K562 (cell line): ENCODE data around the gene MYCBP2. TPM values are rescaled to one million over a fixed set of nuclear protein-coding genes. Genes with fewer than 3 reads are reported as not detected.

Experiments
- CC2D1A ChIP-seq: fragments of 450-650 bp; IDR thresholded peaks from 2 replicates; pipeline ENCODE4 v1.6.1; 2017; ENCODE audit warnings: mild to moderate bottlenecking
- CHD1 ChIP-seq: fragments of 200-600 bp; sonication (generic); IDR thresholded peaks from one replicate; pipeline ENCODE4 v1.6.1; 2012; ENCODE audit warnings: mild to moderate bottlenecking, moderate library complexity, low read length, inconsistent platforms
- CTBP1 ChIP-seq: fragments of 450-650 bp; IDR thresholded peaks from 2 replicates; pipeline ENCODE4 v1.6.1; 2016; ENCODE audit warnings: borderline replicate concordance
- CXXC5 ChIP-seq: fragments of 250-450 bp; sonication (Bioruptor Pico); IDR thresholded peaks from 2 replicates; pipeline ENCODE4 v1.8.0; 2022; ENCODE audit warnings: inconsistent platforms, mild to moderate bottlenecking, moderate library complexity
- FOS ChIP-seq: IDR thresholded peaks from 3 replicates; pipeline ENCODE4 v1.6.1; 2011; ENCODE audit not compliant: insufficient read length; ENCODE audit errors: extremely low read depth
- HCFC1 ChIP-seq: IDR thresholded peaks from 2 replicates; pipeline ENCODE4 v1.6.1; 2012; ENCODE audit warnings: low read depth, low read length, improper control_type of control experiment
- HEY1 ChIP-seq: fragments of 250-450 bp; sonication (Bioruptor Pico); IDR thresholded peaks from 2 replicates; pipeline ENCODE4 v1.5.0; 2020; ENCODE audit warnings: mild to moderate bottlenecking, moderate library complexity, borderline replicate concordance
- MTF1 ChIP-seq: fragments of 250-450 bp; sonication (Bioruptor Pico); IDR thresholded peaks from 2 replicates; pipeline ENCODE4 v1.9.0; 2021; ENCODE audit warnings: moderate library complexity, mild to moderate bottlenecking, inconsistent platforms, borderline replicate concordance
- PHF20 ChIP-seq: fragments of 450-650 bp; IDR thresholded peaks from 2 replicates; pipeline ENCODE4 v1.6.1; 2018; ENCODE audit not compliant: partially characterized antibody
- PHTF2 ChIP-seq: fragments of 250-450 bp; sonication (Bioruptor Pico); IDR thresholded peaks from 2 replicates; pipeline ENCODE4 v1.5.0; 2021; ENCODE audit warnings: mild to moderate bottlenecking
- POLR2H ChIP-seq: IDR thresholded peaks from 2 replicates; pipeline ENCODE4 v1.6.1; 2016; ENCODE audit warnings: missing genetic modification characterization, low read depth, mild to moderate bottlenecking, control low read depth, missing compliant biosample characterization, moderate library complexity
- RBBP5 ChIP-seq: fragments of 200-600 bp; sonication (generic); IDR thresholded peaks from 2 replicates; pipeline ENCODE4 v1.6.1; 2012; ENCODE audit warnings: borderline replicate concordance, mild to moderate bottlenecking, low read length, control low read depth, inconsistent platforms; ENCODE audit not compliant: insufficient read depth, poor library complexity, severe bottlenecking
- RBFOX2 ChIP-seq: fragments of 200-400 bp; formaldehyde crosslinking; IDR thresholded peaks from 2 replicates; pipeline ENCODE4 v1.6.1; 2017; ENCODE audit warnings: low read depth, mild to moderate bottlenecking, low read length, moderate library complexity
- TEAD1 ChIP-seq, 2 experiments: fragments of 450-650 bp in 1 of 2; sonication (generic) in 1 of 2; formaldehyde crosslinking; IDR thresholded peaks; 2 replicates each; pipeline versions ENCODE4 v1.4.0 to v1.8.0; 2020 to 2022; ENCODE audit warnings: mild to moderate bottlenecking in 2 of 2, missing genetic modification reagents in 1 of 2
- TRIM28 ChIP-seq: fragments of 450-650 bp; IDR thresholded peaks from 2 replicates; pipeline ENCODE4 v1.6.1; 2017
- ZNF12 ChIP-seq: sonication (generic); formaldehyde crosslinking; IDR thresholded peaks from 2 replicates; pipeline ENCODE4 v1.4.0; 2020; ENCODE audit warnings: mild to moderate bottlenecking, missing genetic modification reagents
- ZNF41 ChIP-seq: fragments of 250-450 bp; sonication (Bioruptor Pico); conservative IDR thresholded peaks from 2 replicates; pipeline ENCODE4 v1.4.0; 2020; ENCODE audit warnings: mild to moderate bottlenecking
- ZNF696 ChIP-seq: fragments of 250-450 bp; sonication (Bioruptor Pico); conservative IDR thresholded peaks from 2 replicates; pipeline ENCODE4 v1.4.0; 2020; ENCODE audit warnings: mild to moderate bottlenecking, moderate library complexity
- polyA plus RNA-seq, 8 experiments: library from polyadenylated mRNA; depleted of rRNA in 4 of 8; stranded (reverse) in 5 of 8; unstranded in 3 of 8; fragments of >200 nt; fragmentation: Nextera tagmentation in 2 of 8; fragmentation: Illumina TruSeq in 1 of 8; extraction: Ambion mirVana in 2 of 8; extraction: Trizol in 1 of 8; gene quantifications; 2 replicates each; pipeline versions ENCODE4 v1.2.1 to v1.2.3, GENCODE V29; 2011 to 2014; ENCODE audit warnings: inconsistent platforms in 1 of 8, missing spikeins in 1 of 8
- total RNA-seq, 7 experiments: library from RNA; depleted of rRNA in 6 of 7; stranded (reverse); fragments of >200 nt in 6 of 7; fragmentation: Illumina TruSeq in 2 of 7; extraction: Trizol in 2 of 7; gene quantifications; 2 replicates each; pipeline versions ENCODE4 v1.2.1 to v1.2.3, GENCODE V29; 2011 to 2021; ENCODE audit warnings: low replicate concordance in 1 of 7
- TF ChIP-seq, protein P1 (sequence below): fragments of 250-450 bp; sonication (Bioruptor Pico); IDR thresholded peaks from 2 replicates; pipeline ENCODE4 v1.5.0; 2021; ENCODE audit warnings: mild to moderate bottlenecking, borderline replicate concordance
- TF ChIP-seq, protein P2 (sequence below): fragments of 250-450 bp; sonication (Bioruptor Pico); IDR thresholded peaks from 2 replicates; pipeline ENCODE4 v1.8.0; 2022; ENCODE audit warnings: inconsistent platforms
- TF ChIP-seq, protein P3 (sequence below): fragments of 450-650 bp; IDR thresholded peaks from 2 replicates; pipeline ENCODE4 v1.6.1; 2014; ENCODE audit warnings: low read depth, mild to moderate bottlenecking, moderate library complexity, borderline replicate concordance

The MYCBP2 gene
- total and polyA plus RNA-seq, 9 of the 15 experiments (the other 6 are each of a cell fraction or from before 2014, with no cell fraction given), result 13.2 to 47.2 (median 28.9) TPM

DNA sequence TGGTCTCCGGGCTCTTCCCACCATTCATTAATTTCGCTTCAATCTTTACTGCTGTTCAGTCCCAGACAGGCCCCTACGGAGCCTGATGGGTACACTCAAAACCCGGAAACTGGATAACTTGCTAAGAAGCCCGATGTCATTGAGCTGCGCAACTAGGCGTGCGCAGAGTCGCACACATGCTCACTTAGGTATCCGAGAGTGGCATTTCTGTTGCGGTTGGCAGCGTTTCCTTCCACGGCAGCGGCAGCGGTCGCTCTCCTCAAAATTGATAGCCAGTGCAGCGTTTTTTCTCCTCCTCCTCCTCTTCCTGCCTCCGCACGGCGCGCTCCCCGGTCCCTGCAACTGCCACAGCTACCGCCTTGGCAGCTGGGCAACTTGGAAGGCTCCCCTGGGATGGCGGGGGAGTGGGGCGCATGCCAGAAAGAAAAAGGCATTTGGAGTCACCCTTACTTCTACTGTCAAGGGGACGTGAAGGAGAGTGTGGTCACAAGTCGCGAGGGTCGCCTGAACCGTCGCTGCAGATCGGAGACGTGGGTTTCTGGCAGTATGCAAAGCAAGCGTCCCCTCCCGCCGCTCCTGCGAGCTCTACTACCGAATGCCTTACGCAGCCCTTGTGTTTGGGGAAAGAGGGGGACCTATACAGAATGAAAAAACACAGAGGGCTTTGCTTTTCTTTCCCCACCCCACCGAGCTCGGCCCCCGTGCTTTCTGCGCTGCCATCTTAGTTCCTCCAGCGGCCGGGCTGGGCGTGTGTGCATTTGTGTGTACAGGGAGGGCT, 2.4 kb upstream of the MYCBP2 start (continued):
- TF ChIP-seq, protein P1, sequence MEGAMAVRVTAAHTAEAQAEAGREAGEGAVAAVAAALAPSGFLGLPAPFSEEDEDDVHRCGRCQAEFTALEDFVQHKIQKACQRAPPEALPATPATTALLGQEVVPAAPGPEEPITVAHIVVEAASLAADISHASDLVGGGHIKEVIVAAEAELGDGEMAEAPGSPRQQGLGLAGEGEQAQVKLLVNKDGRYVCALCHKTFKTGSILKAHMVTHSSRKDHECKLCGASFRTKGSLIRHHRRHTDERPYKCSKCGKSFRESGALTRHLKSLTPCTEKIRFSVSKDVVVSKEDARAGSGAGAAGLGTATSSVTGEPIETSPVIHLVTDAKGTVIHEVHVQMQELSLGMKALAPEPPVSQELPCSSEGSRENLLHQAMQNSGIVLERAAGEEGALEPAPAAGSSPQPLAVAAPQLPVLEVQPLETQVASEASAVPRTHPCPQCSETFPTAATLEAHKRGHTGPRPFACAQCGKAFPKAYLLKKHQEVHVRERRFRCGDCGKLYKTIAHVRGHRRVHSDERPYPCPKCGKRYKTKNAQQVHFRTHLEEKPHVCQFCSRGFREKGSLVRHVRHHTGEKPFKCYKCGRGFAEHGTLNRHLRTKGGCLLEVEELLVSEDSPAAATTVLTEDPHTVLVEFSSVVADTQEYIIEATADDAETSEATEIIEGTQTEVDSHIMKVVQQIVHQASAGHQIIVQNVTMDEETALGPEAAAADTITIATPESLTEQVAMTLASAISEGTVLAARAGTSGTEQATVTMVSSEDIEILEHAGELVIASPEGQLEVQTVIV (CRISPR knock-in tag), result no peak
- TF ChIP-seq RBFOX2, result peak; percentile 66
- TF ChIP-seq CXXC5 (CRISPR knock-in tag), result peak; percentile 63
- no peak for TF ChIP-seq CHD1
- no peak for TF ChIP-seq TEAD1 (CRISPR knock-in tag; IDR thresholded peaks at IDR 0.05)
- TF ChIP-seq HEY1 (CRISPR knock-in tag), result no peak
- TF ChIP-seq, protein P2, sequence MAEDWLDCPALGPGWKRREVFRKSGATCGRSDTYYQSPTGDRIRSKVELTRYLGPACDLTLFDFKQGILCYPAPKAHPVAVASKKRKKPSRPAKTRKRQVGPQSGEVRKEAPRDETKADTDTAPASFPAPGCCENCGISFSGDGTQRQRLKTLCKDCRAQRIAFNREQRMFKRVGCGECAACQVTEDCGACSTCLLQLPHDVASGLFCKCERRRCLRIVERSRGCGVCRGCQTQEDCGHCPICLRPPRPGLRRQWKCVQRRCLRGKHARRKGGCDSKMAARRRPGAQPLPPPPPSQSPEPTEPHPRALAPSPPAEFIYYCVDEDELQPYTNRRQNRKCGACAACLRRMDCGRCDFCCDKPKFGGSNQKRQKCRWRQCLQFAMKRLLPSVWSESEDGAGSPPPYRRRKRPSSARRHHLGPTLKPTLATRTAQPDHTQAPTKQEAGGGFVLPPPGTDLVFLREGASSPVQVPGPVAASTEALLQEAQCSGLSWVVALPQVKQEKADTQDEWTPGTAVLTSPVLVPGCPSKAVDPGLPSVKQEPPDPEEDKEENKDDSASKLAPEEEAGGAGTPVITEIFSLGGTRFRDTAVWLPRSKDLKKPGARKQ (CRISPR knock-in tag), result no peak
- no peak for TF ChIP-seq FOS
- TF ChIP-seq CC2D1A, result no peak
- TF ChIP-seq ZNF696, result no peak
- no peak for TF ChIP-seq ZNF12 (CRISPR knock-in tag)
- TF ChIP-seq ZNF41 (CRISPR knock-in tag), result no peak
- TF ChIP-seq MTF1 (CRISPR knock-in tag), result no peak
- TF ChIP-seq, protein P3, sequence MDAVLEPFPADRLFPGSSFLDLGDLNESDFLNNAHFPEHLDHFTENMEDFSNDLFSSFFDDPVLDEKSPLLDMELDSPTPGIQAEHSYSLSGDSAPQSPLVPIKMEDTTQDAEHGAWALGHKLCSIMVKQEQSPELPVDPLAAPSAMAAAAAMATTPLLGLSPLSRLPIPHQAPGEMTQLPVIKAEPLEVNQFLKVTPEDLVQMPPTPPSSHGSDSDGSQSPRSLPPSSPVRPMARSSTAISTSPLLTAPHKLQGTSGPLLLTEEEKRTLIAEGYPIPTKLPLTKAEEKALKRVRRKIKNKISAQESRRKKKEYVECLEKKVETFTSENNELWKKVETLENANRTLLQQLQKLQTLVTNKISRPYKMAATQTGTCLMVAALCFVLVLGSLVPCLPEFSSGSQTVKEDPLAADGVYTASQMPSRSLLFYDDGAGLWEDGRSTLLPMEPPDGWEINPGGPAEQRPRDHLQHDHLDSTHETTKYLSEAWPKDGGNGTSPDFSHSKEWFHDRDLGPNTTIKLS, result 0 out of 2 replicates have a peak, but pooled peaks have one; percentile 27
- TF ChIP-seq RBBP5, result peak; percentile 73
- 0 out of 2 replicates have a peak, but pooled peaks have one; percentile 21 for TF ChIP-seq HCFC1
- TF ChIP-seq TRIM28, result no peak
- TF ChIP-seq PHTF2 (CRISPR knock-in tag), result no peak
- peak; percentile 53; the same call in 1 of the 2 replicates for TF ChIP-seq CTBP1
- TF ChIP-seq POLR2H (tag), result no peak
- peak; percentile 46 for TF ChIP-seq PHF20
